DND-41 (cell line): ENCODE data around the gene KLHL18.
A peak's percentile ranks its signal among the peaks of the same experiment; 100 is the strongest.

Source experiments
- ATAC-seq: fragments of 200-7000 bp; cut with Tn5 transposase; 3 replicates; pipeline ENCODE4 v1.9.1; 2021; ENCODE audit warnings: low read depth; ENCODE audit not compliant: insufficient read depth
- DNase-seq: peaks from one replicate; pipeline ENCODE4 v3.0.0-alpha.2; 2020
- H2AFZ ChIP-seq: 2 replicates; pipeline ENCODE4 v1.6.0; 2012; ENCODE audit warnings: low read depth, low read length
- H3K27ac ChIP-seq: 2 replicates; pipeline ENCODE4 v1.5.1; 2012; ENCODE audit warnings: low read length, inconsistent platforms
- H3K27me3 ChIP-seq: fragments of 200-600 bp; sonication (generic); 2 replicates; pipeline ENCODE4 v1.6.0; 2012; ENCODE audit warnings: low read length, mild to moderate bottlenecking, inconsistent platforms; ENCODE audit not compliant: insufficient read depth, poor library complexity
- H3K36me3 ChIP-seq: 2 replicates; pipeline ENCODE4 v1.5.1; 2012; ENCODE audit warnings: low read length, inconsistent platforms; ENCODE audit not compliant: insufficient read depth
- H3K4me1 ChIP-seq: 2 replicates; pipeline ENCODE4 v1.5.1; 2012; ENCODE audit warnings: mild to moderate bottlenecking, low read length; ENCODE audit not compliant: insufficient read depth
- H3K4me2 ChIP-seq: 2 replicates; pipeline ENCODE4 v1.6.0; 2012; ENCODE audit warnings: mild to moderate bottlenecking, moderate library complexity, low read length, inconsistent platforms; ENCODE audit not compliant: insufficient read depth
- H3K4me3 ChIP-seq, 2 experiments: fragments of 200-600 bp in 1 of 2; shearing (Covaris generic) in 1 of 2; 2 replicates each; pipeline ENCODE4 v1.5.1; 2012 to 2016; ENCODE audit warnings: inconsistent platforms in 2 of 2, low read length in 2 of 2, mild to moderate bottlenecking in 2 of 2, low read depth in 1 of 2, moderate library complexity in 1 of 2
- H3K79me2 ChIP-seq: 2 replicates; pipeline ENCODE4 v1.6.0; 2012; ENCODE audit warnings: low read length, inconsistent platforms; ENCODE audit not compliant: insufficient read depth
- H3K9ac ChIP-seq: 2 replicates; pipeline ENCODE4 v1.6.0; 2012; ENCODE audit warnings: low read depth, mild to moderate bottlenecking, inconsistent platforms, low read length, moderate library complexity
- H3K9me3 ChIP-seq: 2 replicates; pipeline ENCODE4 v1.5.1; 2012; ENCODE audit warnings: low read length, moderate library complexity, mild to moderate bottlenecking, inconsistent platforms; ENCODE audit not compliant: insufficient read depth, severe bottlenecking
- H4K20me1 ChIP-seq: 2 replicates; pipeline ENCODE4 v1.6.0; 2012; ENCODE audit warnings: low read length; ENCODE audit not compliant: insufficient read depth
- EZH2 ChIP-seq: IDR thresholded peaks from 3 replicates; pipeline ENCODE4 v1.6.1; 2012; ENCODE audit warnings: borderline replicate concordance, low read depth, mild to moderate bottlenecking, moderate library complexity, low read length, inconsistent platforms; ENCODE audit not compliant: severe bottlenecking
- TF ChIP-seq, protein P1 (sequence below): IDR thresholded peaks from 2 replicates; pipeline ENCODE4 v1.5.1; 2012; ENCODE audit warnings: borderline replicate concordance, low read length, moderate library complexity, mild to moderate bottlenecking; ENCODE audit not compliant: poor library complexity, severe bottlenecking; ENCODE audit errors: extremely low read depth

Gene KLHL18

DNA sequence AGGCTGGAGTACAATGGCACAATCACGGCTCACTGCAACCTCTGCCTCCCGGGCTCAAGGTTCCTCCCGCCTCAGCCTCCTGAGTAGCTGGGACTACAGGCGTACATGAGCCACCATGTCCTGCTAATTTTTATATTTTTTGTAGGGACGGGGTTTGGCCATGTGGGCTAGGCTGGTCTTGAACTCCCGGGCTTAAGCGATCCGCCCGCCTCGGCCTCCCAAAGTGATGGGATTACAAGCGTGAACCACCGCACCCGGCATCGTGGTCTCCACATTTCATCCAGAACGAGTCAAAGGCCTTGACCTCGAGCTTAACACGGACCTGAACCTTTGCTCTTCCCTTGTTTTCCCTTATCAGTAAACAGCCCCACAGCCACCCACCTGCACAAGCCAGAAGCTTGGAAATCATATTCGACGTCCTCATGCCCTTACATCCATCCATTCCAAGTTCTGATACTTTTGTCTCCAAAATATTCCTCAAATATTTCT lies 96.7 kb downstream of the KLHL18 start:
- no peaks in the 10 kb centered on the region for H3K9me3 ChIP-seq
- TF ChIP-seq, protein P1, sequence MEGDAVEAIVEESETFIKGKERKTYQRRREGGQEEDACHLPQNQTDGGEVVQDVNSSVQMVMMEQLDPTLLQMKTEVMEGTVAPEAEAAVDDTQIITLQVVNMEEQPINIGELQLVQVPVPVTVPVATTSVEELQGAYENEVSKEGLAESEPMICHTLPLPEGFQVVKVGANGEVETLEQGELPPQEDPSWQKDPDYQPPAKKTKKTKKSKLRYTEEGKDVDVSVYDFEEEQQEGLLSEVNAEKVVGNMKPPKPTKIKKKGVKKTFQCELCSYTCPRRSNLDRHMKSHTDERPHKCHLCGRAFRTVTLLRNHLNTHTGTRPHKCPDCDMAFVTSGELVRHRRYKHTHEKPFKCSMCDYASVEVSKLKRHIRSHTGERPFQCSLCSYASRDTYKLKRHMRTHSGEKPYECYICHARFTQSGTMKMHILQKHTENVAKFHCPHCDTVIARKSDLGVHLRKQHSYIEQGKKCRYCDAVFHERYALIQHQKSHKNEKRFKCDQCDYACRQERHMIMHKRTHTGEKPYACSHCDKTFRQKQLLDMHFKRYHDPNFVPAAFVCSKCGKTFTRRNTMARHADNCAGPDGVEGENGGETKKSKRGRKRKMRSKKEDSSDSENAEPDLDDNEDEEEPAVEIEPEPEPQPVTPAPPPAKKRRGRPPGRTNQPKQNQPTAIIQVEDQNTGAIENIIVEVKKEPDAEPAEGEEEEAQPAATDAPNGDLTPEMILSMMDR = no peak
- no peak for TF ChIP-seq EZH2
- peak overlapping the region; percentile 96 for H3K9ac ChIP-seq
- ATAC-seq = no peak
- peak overlapping the region; percentile 78 for H3K27ac ChIP-seq
- peak overlapping the region; percentile 67 for H3K4me2 ChIP-seq
- peaks cover 37% of the 10 kb centered on the region for H3K4me1 ChIP-seq
- peaks cover 18% of the 10 kb centered on the region for H4K20me1 ChIP-seq
- H3K27me3 ChIP-seq = no peaks in the 10 kb centered on the region
- no peak overlapping the region for H2AFZ ChIP-seq
- H3K79me2 ChIP-seq = peaks cover 47% of the 10 kb centered on the region
- DNase-seq = no peak
- H3K4me3 ChIP-seq = peak overlapping the region; percentile 95 to 97; a peak in 3 of 4 replicates
- H3K36me3 ChIP-seq = peaks cover 9% of the 10 kb centered on the region

DNA sequence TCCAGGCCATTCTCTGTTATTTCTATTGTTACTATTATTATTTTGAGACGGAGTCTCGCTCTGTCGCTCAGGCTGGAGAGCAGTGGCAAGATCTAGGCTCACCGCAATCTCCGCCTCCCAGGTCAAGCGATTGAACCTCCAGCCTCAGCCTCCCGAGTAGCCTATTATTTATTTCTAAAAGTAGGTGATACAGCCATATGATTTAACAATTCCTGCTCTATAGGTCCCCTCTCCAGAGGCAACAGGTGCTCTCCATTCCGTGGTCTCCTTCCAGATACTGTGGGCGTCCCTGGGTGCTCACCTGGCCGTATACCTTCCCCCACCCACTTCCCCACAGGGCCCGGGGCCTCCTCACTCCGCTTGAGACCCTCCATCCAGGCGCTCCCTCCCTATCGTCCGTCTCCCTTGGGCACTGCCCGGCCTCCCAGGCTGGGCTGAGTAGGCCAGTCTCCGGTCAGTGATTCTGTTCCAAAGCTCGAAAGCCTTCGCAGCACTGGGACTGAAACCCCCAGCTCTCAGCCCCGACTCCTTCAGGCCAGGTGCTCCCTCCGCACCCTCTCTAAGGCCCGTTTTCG lies 97.4 kb downstream of the KLHL18 start:
- peak overlapping the region; percentile 96 for H3K9ac ChIP-seq
- peak; percentile 4; the same call in 2 of the 3 replicates for ATAC-seq
- peaks cover 37% of the 10 kb centered on the region for H3K4me1 ChIP-seq
- no peaks in the 10 kb centered on the region for H3K27me3 ChIP-seq
- peak overlapping the region; percentile 78 for H3K27ac ChIP-seq
- peaks cover 12% of the 10 kb centered on the region for H3K36me3 ChIP-seq
- no peaks in the 10 kb centered on the region for H3K9me3 ChIP-seq
- no peak for DNase-seq
- H4K20me1 ChIP-seq = peaks cover 19% of the 10 kb centered on the region
- peak overlapping the region; percentile 67 for H3K4me2 ChIP-seq
- H3K4me3 ChIP-seq = peak overlapping the region; percentile 95 to 97
- peak overlapping the region; percentile 88 for H2AFZ ChIP-seq
- no peak for TF ChIP-seq EZH2
- TF ChIP-seq, protein P1 = no peak
- peaks cover 53% of the 10 kb centered on the region for H3K79me2 ChIP-seq

DNA sequence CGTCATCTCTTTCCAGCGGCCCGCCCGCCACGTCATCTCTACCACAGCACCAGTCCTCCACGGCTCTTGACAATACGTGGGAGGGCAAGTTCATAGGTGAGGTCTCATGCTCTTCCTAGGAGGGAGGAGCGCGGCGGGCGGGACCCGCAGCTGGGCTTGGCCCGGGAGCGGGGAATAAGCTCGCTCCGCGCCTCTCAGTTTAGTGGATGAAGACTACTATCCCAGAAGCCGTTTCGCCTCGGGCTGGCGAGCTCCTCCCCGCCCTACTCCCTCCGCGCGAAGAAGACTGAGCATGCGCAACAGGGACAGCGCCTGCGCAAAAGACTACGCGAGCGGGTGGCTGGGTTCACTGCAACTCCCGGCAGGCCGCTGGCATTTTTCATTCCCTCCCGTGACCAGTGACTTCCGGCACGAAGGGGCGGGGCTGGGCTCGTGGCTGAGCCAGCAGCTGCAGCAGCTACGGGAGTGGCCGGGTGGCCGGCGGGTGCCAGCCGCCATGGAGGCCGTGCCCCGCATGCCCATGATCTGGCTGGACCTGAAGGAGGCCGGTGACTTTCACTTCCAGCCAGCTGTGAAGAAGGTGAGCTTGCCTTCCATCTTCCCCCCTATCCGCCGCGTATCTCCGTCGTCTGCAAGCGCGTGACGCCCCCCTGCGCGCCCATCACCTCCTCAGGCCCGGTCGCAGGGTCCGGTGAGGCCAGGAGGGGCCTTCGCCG lies 98.0 kb downstream of the KLHL18 start, which contains the start of gene PTPN23:
TSS of gene PTPN23 (plus strand) at position 421 of the 716 bp plus-strand sequence. CDS start at position 497, 76 bp downstream.
- H2AFZ ChIP-seq = peak within 1 kb of the TSS; percentile 88
- H4K20me1 ChIP-seq = peaks cover 24% of the 10 kb centered on the region
- H3K27ac ChIP-seq = peak within 1 kb of the TSS; percentile 81
- no peaks in the 10 kb centered on the region for H3K27me3 ChIP-seq
- DNase-seq (peak; percentile 99), ATAC-seq (peak; percentile 79)
- H3K4me1 ChIP-seq = peaks cover 37% of the 10 kb centered on the region
- H3K9me3 ChIP-seq = no peaks in the 10 kb centered on the region
- H3K9ac ChIP-seq = peak within 1 kb of the TSS; percentile 96
- peaks cover 60% of the 10 kb centered on the region for H3K79me2 ChIP-seq
- peak within 1 kb of the TSS; percentile 67 for H3K4me2 ChIP-seq
- no peak for TF ChIP-seq EZH2
- TF ChIP-seq, protein P1 = peak; percentile 4
- peak within 1 kb of the TSS; percentile 95 to 97 for H3K4me3 ChIP-seq
- peaks cover 15% of the 10 kb centered on the region for H3K36me3 ChIP-seq
